K562 (cell line): Measurements from ENCODE around the gene SLC22A1.
"Not testable (repeated sequence)": the region's sequence is repeated elsewhere in the genome, so short reads cannot be mapped to it uniquely, and the experiment has no call there.

ENCODE experiments used
- CTCF ChIP-seq, 3 experiments: IDR thresholded peaks in 2 of 3; conservative IDR thresholded peaks in 1 of 3; 2 replicates each; pipeline ENCODE4 v1.5.1; 2011 to 2012; ENCODE audit warnings: low read length in 3 of 3, mild to moderate bottlenecking in 3 of 3, control low read depth in 2 of 3, improper control_type of control experiment in 1 of 3, inconsistent platforms in 1 of 3, low read depth in 1 of 3, mixed read lengths in 1 of 3, moderate library complexity in 1 of 3; ENCODE audit not compliant: insufficient read depth in 2 of 3
- FOXM1 ChIP-seq, 2 experiments: fragments of 450-650 bp in 1 of 2; sonication (generic) in 1 of 2; formaldehyde crosslinking in 1 of 2; IDR thresholded peaks; 2 replicates each; pipeline versions ENCODE4 v1.6.1 to v1.9.0; 2017 to 2022; ENCODE audit warnings: low read depth in 2 of 2, mild to moderate bottlenecking in 2 of 2, missing genetic modification reagents in 1 of 2, moderate library complexity in 1 of 2
- HDAC6 ChIP-seq: IDR thresholded peaks from 2 replicates; pipeline ENCODE4 v1.6.1; 2012; ENCODE audit warnings: low read depth, mild to moderate bottlenecking, control low read depth, inconsistent platforms, low read length, moderate library complexity
- KLF10 ChIP-seq: fragments of 250-450 bp; sonication (Bioruptor Pico); IDR thresholded peaks from 2 replicates; pipeline ENCODE4 v1.6.1; 2021; ENCODE audit warnings: matching md5 sums
- NCOR1 ChIP-seq: fragments of 450-650 bp; IDR thresholded peaks from 2 replicates; pipeline ENCODE4 v1.6.1; 2016; ENCODE audit warnings: mild to moderate bottlenecking, moderate library complexity
- POLR2AphosphoS5 ChIP-seq: IDR thresholded peaks from 2 replicates; pipeline ENCODE4 v1.6.1; 2011; ENCODE audit warnings: mild to moderate bottlenecking, low read depth, low read length, moderate library complexity; ENCODE audit not compliant: control insufficient read depth, insufficient read depth
- PTBP1 ChIP-seq: fragments of 200-400 bp; formaldehyde crosslinking; IDR thresholded peaks from 2 replicates; pipeline ENCODE4 v1.6.1; 2017; ENCODE audit warnings: low read depth, low read length
- SETDB1 ChIP-seq: IDR thresholded peaks from one replicate; pipeline ENCODE4 v1.6.1; 2012; ENCODE audit warnings: low read length, control low read depth, inconsistent platforms
- TRIM25 ChIP-seq: fragments of 450-650 bp; IDR thresholded peaks from 2 replicates; pipeline ENCODE4 v1.7.0; 2016; ENCODE audit warnings: borderline replicate concordance
- YY1 ChIP-seq, 3 experiments: IDR thresholded peaks; 2 replicates each; pipeline ENCODE4 v1.6.1; 2011; ENCODE audit warnings: low read length in 2 of 3, mild to moderate bottlenecking in 2 of 3, moderate library complexity in 2 of 3, borderline replicate concordance in 1 of 3, control low read depth in 1 of 3, low read depth in 1 of 3; ENCODE audit not compliant: insufficient read depth in 3 of 3, insufficient replicate concordance in 2 of 3, control insufficient read depth in 1 of 3, insufficient read length in 1 of 3; ENCODE audit errors: extremely low read depth in 1 of 3
- ZFP30 ChIP-seq: fragments of 250-450 bp; sonication (Bioruptor Pico); IDR thresholded peaks from 2 replicates; pipeline ENCODE4 v1.8.0; 2022; ENCODE audit warnings: moderate library complexity, mild to moderate bottlenecking, inconsistent platforms, borderline replicate concordance

GRCh38 chr6:160125105-160125504 lies 3.5 kb downstream of the SLC22A1 start:
- not testable (repeated sequence) for TF ChIP-seq POLR2AphosphoS5; KLF10 (CRISPR knock-in tag); YY1 (IDR thresholded peaks at IDR 0.05; ENCODE audit: borderline replicate concordance in 1 of 3, control insufficient read depth in 1 of 3, extremely low read depth in 1 of 3, insufficient read depth in 3 of 3, insufficient read length in 1 of 3, insufficient replicate concordance in 2 of 3, low read depth in 1 of 3, low read length in 2 of 3); TRIM25; SETDB1; FOXM1 (IDR thresholded peaks at IDR 0.05; ENCODE audit: low read depth); FOXM1 (CRISPR knock-in tag; IDR thresholded peaks at IDR 0.05; ENCODE audit: low read depth); PTBP1; ZFP30 (CRISPR knock-in tag); NCOR1; HDAC6; CTCF (IDR thresholded peaks at IDR 0.05 in 2 of 3, conservative IDR thresholded peaks at IDR 0.05 in 1 of 3; ENCODE audit: insufficient read depth in 2 of 3, low read depth in 1 of 3, low read length in 3 of 3)
